Testis (tissue), 2 donors: ENCODE data around the gene CAMTA1.

ENCODE experiments used
- POLR2A ChIP-seq: fragments of 450-650 bp; IDR thresholded peaks from one replicate; pipeline ENCODE4 v1.6.1; 2017; ENCODE audit warnings: antibody characterized with exemption, mild to moderate bottlenecking, moderate library complexity
- TF ChIP-seq, protein P1 (sequence below), 3 experiments: fragments of 450-650 bp in 2 of 3; fragments of 200-600 bp in 1 of 3; sonication (generic) in 1 of 3; IDR thresholded peaks; one replicate each; pipeline ENCODE4 v1.5.1; 2016 to 2019; ENCODE audit warnings: antibody characterized with exemption in 3 of 3, mild to moderate bottlenecking in 2 of 3, moderate library complexity in 1 of 3

DNA sequence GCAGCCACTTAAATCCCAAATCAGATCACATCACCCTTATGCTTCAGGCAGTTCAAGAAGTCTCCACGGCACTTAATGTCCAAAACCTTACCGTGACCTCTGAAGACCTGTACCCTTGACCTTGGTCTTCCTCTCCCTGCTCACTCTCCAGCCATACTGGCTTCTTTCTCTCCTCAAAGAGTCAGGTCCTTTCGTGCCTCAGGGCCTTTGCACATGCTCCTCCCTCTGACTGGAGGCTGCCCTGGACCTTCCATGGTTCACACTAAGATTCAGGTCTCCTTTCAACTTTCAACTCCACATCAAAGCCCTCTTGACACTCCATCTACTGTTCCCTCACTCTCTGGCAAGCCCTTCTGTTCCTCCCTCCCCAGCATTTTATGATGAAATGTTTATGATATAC is 695.9 kb downstream of the CAMTA1 start:
- TF ChIP-seq, protein P1, sequence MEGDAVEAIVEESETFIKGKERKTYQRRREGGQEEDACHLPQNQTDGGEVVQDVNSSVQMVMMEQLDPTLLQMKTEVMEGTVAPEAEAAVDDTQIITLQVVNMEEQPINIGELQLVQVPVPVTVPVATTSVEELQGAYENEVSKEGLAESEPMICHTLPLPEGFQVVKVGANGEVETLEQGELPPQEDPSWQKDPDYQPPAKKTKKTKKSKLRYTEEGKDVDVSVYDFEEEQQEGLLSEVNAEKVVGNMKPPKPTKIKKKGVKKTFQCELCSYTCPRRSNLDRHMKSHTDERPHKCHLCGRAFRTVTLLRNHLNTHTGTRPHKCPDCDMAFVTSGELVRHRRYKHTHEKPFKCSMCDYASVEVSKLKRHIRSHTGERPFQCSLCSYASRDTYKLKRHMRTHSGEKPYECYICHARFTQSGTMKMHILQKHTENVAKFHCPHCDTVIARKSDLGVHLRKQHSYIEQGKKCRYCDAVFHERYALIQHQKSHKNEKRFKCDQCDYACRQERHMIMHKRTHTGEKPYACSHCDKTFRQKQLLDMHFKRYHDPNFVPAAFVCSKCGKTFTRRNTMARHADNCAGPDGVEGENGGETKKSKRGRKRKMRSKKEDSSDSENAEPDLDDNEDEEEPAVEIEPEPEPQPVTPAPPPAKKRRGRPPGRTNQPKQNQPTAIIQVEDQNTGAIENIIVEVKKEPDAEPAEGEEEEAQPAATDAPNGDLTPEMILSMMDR (IDR thresholded peaks at IDR 0.05) = no peak
- TF ChIP-seq POLR2A = no peak
